Breast epithelium (tissue), 4 donors: ENCODE measurements around the gene CNGB1. TPM values are rescaled to one million over a fixed set of nuclear protein-coding genes. Genes with fewer than 3 reads are reported as not detected.

Source experiments
- DNase-seq, 2 donors: peaks; one replicate each; pipeline ENCODE4 v3.0.0-alpha.2; 2019; ENCODE audit warnings: low spot score in 2 of 2
- H3K27ac ChIP-seq, 2 donors: fragments of 200-600 bp; sonication (generic) in 1 of 2; one replicate each; pipeline ENCODE4 v1.5.1; 2016 to 2019; ENCODE audit warnings: mild to moderate bottlenecking in 1 of 2
- H3K27me3 ChIP-seq, 2 donors: fragments of 200-600 bp; sonication (generic) in 1 of 2; one replicate each; pipeline versions ENCODE4 v1.5.1 to v1.6.0; 2017 to 2019; ENCODE audit warnings: control low read depth in 1 of 2, mild to moderate bottlenecking in 1 of 2
- H3K36me3 ChIP-seq: fragments of 200-600 bp; one replicate; pipeline ENCODE4 v1.5.1; 2019
- H3K4me1 ChIP-seq, 2 donors: fragments of 200-600 bp; sonication (generic); one replicate each; pipeline ENCODE4 v1.5.1; 2016 to 2019; ENCODE audit warnings: control low read depth in 1 of 2
- H3K4me3 ChIP-seq, 3 donors: fragments of 200-600 bp; sonication (generic); 1 replicate in 2 of 3; 2 replicates in 1 of 3; pipeline ENCODE4 v1.5.1; 2016 to 2019; ENCODE audit warnings: mild to moderate bottlenecking in 3 of 3, moderate library complexity in 2 of 3
- H3K9me3 ChIP-seq, 2 donors: fragments of 200-600 bp; sonication (generic) in 1 of 2; one replicate each; pipeline ENCODE4 v1.5.1; 2016 to 2019; ENCODE audit warnings: control low read depth in 1 of 2
- CTCF ChIP-seq, 3 donors: fragments of 450-650 bp; IDR thresholded peaks; one replicate each; pipeline ENCODE4 v1.5.1; 2016 to 2017; ENCODE audit warnings: antibody characterized with exemption in 3 of 3, mild to moderate bottlenecking in 3 of 3, moderate library complexity in 3 of 3
- POLR2A ChIP-seq: fragments of 450-650 bp; IDR thresholded peaks from one replicate; pipeline ENCODE4 v1.6.1; 2016; ENCODE audit warnings: antibody characterized with exemption, mild to moderate bottlenecking, moderate library complexity
- POLR2AphosphoS5 ChIP-seq, 3 donors: sonication (generic); formaldehyde crosslinking; IDR thresholded peaks; one replicate each; pipeline ENCODE4 v1.6.1; 2017; ENCODE audit warnings: antibody characterized with exemption in 3 of 3
- intact Hi-C: fragments of 100-400 bp; cut with DNase I; formaldehyde crosslinking; loops from one replicate; pipeline ENCODE4 v1.15.1; 2023; ENCODE audit warnings: low total_unique reads
- total RNA-seq, 3 donors: library from RNA; depleted of rRNA; stranded (reverse); fragments of >200 nt; gene quantifications; one replicate each; pipeline ENCODE4 v1.1.0, GENCODE V29; 2016

CNGB1 gene
- total RNA-seq, 3 donors from 2014 or later, result not detected

- no peak overlapping the region for H3K4me3 ChIP-seq
- no peaks in the 10 kb centered on the region for H3K9me3 ChIP-seq
- no peak overlapping the region for H3K27ac ChIP-seq
- no peak for DNase-seq
- intact Hi-C loops, result no loop called here
- H3K4me1 ChIP-seq, result peaks cover 0 to 4% of the 10 kb centered on the region in 2 donors
- no peaks in the 10 kb centered on the region for H3K27me3 ChIP-seq
- TF ChIP-seq POLR2AphosphoS5 (IDR thresholded peaks at IDR 0.05), result no peak
- TF ChIP-seq CTCF (IDR thresholded peaks at IDR 0.05), result no peak
- TF ChIP-seq POLR2A, result no peak
- H3K36me3 ChIP-seq, result no peaks in the 10 kb centered on the region
These were observed 1.4 kb upstream of the CNGB1 start for GRCh38 chr16:57972306-57972705.

GRCh38 chr16:57971848-57972247, 920 bp upstream of the CNGB1 start:
- intact Hi-C loops, result no loop called here
- Histone ChIP-seq H3K4me3 (no peak overlapping the region), H3K36me3 (no peaks in the 10 kb centered on the region), H3K9me3 (no peaks in the 10 kb centered on the region), H3K27ac (no peak overlapping the region), H3K27me3 (no peaks in the 10 kb centered on the region), H3K4me1 (peaks cover 0 to 4% of the 10 kb centered on the region in 2 donors)
- DNase-seq, result no peak
- no peak for TF ChIP-seq CTCF (IDR thresholded peaks at IDR 0.05)

- H3K27ac ChIP-seq, result no peak overlapping the region
- no peak for DNase-seq
- H3K9me3 ChIP-seq, result no peaks in the 10 kb centered on the region
- no peak overlapping the region for H3K4me3 ChIP-seq
- TF ChIP-seq POLR2AphosphoS5 (IDR thresholded peaks at IDR 0.05), result no peak
- TF ChIP-seq CTCF (IDR thresholded peaks at IDR 0.05), result no peak
- TF ChIP-seq POLR2A, result no peak
- no peaks in the 10 kb centered on the region for H3K4me1 ChIP-seq
- intact Hi-C loops, result no loop called here
- H3K27me3 ChIP-seq, result no peaks in the 10 kb centered on the region
- no peaks in the 10 kb centered on the region for H3K36me3 ChIP-seq
These were observed 609 bp downstream of the CNGB1 start for GRCh38 chr16:57970319-57970718.

GRCh38 chr16:57969451-57970123, 1.3 kb downstream of the CNGB1 start:
- no peaks in the 10 kb centered on the region for H3K27me3 ChIP-seq
- H3K36me3 ChIP-seq, result no peaks in the 10 kb centered on the region
- no peak overlapping the region for H3K4me3 ChIP-seq
- DNase-seq, result no peak
- TF ChIP-seq POLR2A (no peak), POLR2AphosphoS5 (IDR thresholded peaks at IDR 0.05) (no peak), CTCF (IDR thresholded peaks at IDR 0.05) (no peak)
- H3K27ac ChIP-seq, result no peak overlapping the region
- no peaks in the 10 kb centered on the region for H3K9me3 ChIP-seq
- no peaks in the 10 kb centered on the region for H3K4me1 ChIP-seq
- intact Hi-C loops, result no loop called here

- intact Hi-C loops, result no loop called here
- H3K36me3 ChIP-seq, result no peaks in the 10 kb centered on the region
- no peak for DNase-seq
- no peak for TF ChIP-seq POLR2A
- TF ChIP-seq POLR2AphosphoS5 (IDR thresholded peaks at IDR 0.05), result no peak
- TF ChIP-seq CTCF (IDR thresholded peaks at IDR 0.05), result no peak
- H3K9me3 ChIP-seq, result no peaks in the 10 kb centered on the region
- no peak overlapping the region for H3K4me3 ChIP-seq
- H3K27me3 ChIP-seq, result no peaks in the 10 kb centered on the region
- H3K4me1 ChIP-seq, result no peaks in the 10 kb centered on the region
- no peak overlapping the region for H3K27ac ChIP-seq
These were observed 3.0 kb downstream of the CNGB1 start for GRCh38 chr16:57967916-57968315.
